ENCODE data around the gene TRMT10B. TPM values are rescaled to one million over a fixed set of nuclear protein-coding genes. Genes with fewer than 3 reads are reported as not detected.
A peak's percentile ranks its signal among the peaks of the same experiment; 100 is the strongest.

Gene TRMT10B
- total RNA-seq, 4 donors from 2014 or later = 3.5 to 11.3 (median 7.1) TPM

- H3K36me3 ChIP-seq = no peaks in the 10 kb centered on the region
- H3K4me3 ChIP-seq (replicated peaks in 1 of 3) = no peak overlapping the region
- WGBS, 2 donors = 81% methylated on average over 1 of the region's 1 CpG; no CpG with 5 or more reads in 1 of the 2 donors
- peaks cover 13 to 20% of the 10 kb centered on the region in 2 donors for H3K4me1 ChIP-seq
- no peak for TF ChIP-seq POLR2A (IDR thresholded peaks at IDR 0.05)
- TF ChIP-seq CTCF (IDR thresholded peaks at IDR 0.05) = no peak
- H3K9me3 ChIP-seq = no peaks in the 10 kb centered on the region
- intact Hi-C loops (cut with DNase I) = no loop called here
- H3K27me3 ChIP-seq = no peaks in the 10 kb centered on the region
- no peak overlapping the region for H3K27ac ChIP-seq
- DNase-seq = no peak
Measured at GRCh38 chr9:37798677-37799076, 45.1 kb downstream of the TRMT10B start.

- TF ChIP-seq CTCF (IDR thresholded peaks at IDR 0.05) (peak in 2 of 6 experiments; percentile 16 to 33), POLR2A (IDR thresholded peaks at IDR 0.05) (peak in 1 of 2 donors; percentile 66)
- peak; percentile 81 to 83 for DNase-seq
- H3K27me3 ChIP-seq = no peaks in the 10 kb centered on the region
- peak within 1 kb of the TSS; percentile 31 to 90 (median 79) for H3K27ac ChIP-seq
- no peaks in the 10 kb centered on the region for H3K36me3 ChIP-seq
- no peaks in the 10 kb centered on the region for H3K9me3 ChIP-seq
- intact Hi-C loops (cut with DNase I) = no loop called here
- 0% methylated on average over 1 to 11 of the region's 72 CpGs for WGBS, 2 donors
- H3K4me3 ChIP-seq (replicated peaks in 1 of 3) = peak within 1 kb of the TSS; percentile 76 to 98 (median 91)
- H3K4me1 ChIP-seq = peaks cover 13 to 20% of the 10 kb centered on the region in 2 donors
Measured at GRCh38 chr9:37800631-37801286, 47.2 kb downstream of the TRMT10B start, which contains the start of gene DCAF10. Gene DCAF10 (plus strand): TSS chr9:37800797. CDS start chr9:37800867, 70 bp downstream.

- no peak for TF ChIP-seq POLR2A (IDR thresholded peaks at IDR 0.05)
- TF ChIP-seq CTCF (IDR thresholded peaks at IDR 0.05) = no peak
- peak overlapping the region in 2 of 3 donors; percentile 79 to 90 for H3K27ac ChIP-seq
- no peaks in the 10 kb centered on the region for H3K9me3 ChIP-seq
- 2 to 6% methylated on average over 4 to 16 of the region's 45 CpGs for WGBS, 2 donors
- peak overlapping the region; percentile 76 to 98 (median 91) for H3K4me3 ChIP-seq (replicated peaks in 1 of 3)
- intact Hi-C loops (cut with DNase I) = no loop called here
- H3K4me1 ChIP-seq = peaks cover 13 to 20% of the 10 kb centered on the region in 2 donors
- no peaks in the 10 kb centered on the region for H3K36me3 ChIP-seq
- DNase-seq = peak; percentile 20 to 50
- no peaks in the 10 kb centered on the region for H3K27me3 ChIP-seq
Measured at GRCh38 chr9:37801287-37801850, 47.8 kb downstream of the TRMT10B start.

GRCh38 chr9:37801959-37802711, 48.5 kb downstream of the TRMT10B start:
- no peak for DNase-seq
- TF ChIP-seq CTCF (IDR thresholded peaks at IDR 0.05) = no peak
- TF ChIP-seq POLR2A (IDR thresholded peaks at IDR 0.05) = no peak

More at GRCh38 chr9:37801959-37802711, 48.5 kb downstream of the TRMT10B start:
- Histone ChIP-seq H3K36me3 (no peaks in the 10 kb centered on the region), H3K4me3 (replicated peaks in 1 of 3) (peak overlapping the region; percentile 76 to 98 (median 91)), H3K4me1 (peaks cover 13 to 20% of the 10 kb centered on the region in 2 donors), H3K27ac (no peak overlapping the region), H3K9me3 (no peaks in the 10 kb centered on the region), H3K27me3 (no peaks in the 10 kb centered on the region)
- intact Hi-C loops (cut with DNase I) = no loop called here
- WGBS, 2 donors = 64 to 66% methylated on average over 10 of the region's 10 CpGs

All from thyroid gland (tissue), 4 donors.